ENCODE results near the gene OLFML2A.

Gene OLFML2A

DNA sequence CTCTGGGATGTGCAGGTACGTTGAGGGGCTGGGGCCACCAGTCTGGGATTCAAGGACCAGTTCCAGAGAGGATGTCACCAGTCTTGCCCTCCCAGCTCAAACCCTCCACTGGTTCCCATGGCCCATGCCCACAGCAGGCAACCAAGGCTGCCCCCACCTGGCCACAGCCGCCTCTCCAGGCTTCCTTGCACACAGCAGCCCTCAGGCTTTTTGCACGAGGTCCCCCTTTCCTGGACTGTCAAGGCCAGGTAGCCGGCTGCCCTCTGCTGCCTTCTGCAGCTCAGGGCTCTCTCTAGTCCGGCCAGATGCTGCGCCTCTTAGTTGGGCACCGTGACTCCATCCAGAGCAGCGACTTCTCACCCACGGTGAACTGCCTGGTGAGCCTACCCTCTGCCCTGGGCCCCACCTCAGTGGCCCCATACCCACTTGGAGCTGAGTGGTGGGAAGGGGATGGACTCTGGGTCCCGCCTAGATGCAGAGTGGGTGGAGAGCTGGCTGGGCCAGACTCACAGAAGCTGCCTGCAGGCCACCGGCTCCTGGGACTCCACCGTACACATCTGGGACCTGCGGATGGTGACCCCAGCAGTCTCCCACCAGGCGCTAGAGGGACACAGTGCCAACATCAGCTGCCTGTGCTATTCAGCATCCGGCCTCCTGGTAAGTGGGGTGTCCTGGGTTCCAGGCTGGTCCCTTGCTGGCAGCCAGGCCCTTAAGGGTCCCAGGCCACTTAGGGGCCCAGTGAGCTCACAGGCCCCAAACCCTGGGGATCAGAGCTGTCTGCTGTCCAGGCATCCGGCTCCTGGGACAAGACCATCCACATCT is 79.2 kb downstream of the OLFML2A start:
- DNase-seq, result no peak

DNA sequence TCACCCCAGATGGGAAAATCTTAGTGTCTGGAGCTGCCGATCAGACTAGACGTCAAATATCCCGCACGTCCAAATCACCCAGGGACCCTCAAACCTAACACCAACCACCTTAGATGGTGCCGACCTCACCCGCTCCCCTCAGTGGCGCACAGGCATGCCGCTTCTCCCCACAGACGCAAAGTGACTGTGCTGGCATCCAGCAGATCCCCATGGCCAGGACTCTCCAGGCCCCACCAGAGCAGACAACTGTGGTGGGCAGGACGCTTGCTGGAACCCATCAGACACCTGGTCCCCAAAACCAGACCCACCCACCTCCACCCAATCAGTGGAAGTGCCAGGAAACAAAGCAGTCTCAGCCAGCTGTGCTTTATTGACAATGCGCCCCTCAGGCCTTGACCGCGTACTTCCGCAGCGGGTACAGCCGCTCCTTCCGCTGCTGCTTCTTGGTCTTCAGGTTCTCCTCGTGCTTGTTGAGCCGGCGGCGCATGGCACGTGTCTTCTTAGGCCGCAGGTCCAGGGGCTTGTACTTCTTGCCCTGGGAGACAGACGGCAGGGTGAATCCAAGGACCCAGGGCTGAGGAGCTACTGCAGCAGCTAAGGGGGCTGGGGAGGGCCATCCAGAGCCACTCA is 80.7 kb downstream of the OLFML2A start:
- no peak for DNase-seq

DNA sequence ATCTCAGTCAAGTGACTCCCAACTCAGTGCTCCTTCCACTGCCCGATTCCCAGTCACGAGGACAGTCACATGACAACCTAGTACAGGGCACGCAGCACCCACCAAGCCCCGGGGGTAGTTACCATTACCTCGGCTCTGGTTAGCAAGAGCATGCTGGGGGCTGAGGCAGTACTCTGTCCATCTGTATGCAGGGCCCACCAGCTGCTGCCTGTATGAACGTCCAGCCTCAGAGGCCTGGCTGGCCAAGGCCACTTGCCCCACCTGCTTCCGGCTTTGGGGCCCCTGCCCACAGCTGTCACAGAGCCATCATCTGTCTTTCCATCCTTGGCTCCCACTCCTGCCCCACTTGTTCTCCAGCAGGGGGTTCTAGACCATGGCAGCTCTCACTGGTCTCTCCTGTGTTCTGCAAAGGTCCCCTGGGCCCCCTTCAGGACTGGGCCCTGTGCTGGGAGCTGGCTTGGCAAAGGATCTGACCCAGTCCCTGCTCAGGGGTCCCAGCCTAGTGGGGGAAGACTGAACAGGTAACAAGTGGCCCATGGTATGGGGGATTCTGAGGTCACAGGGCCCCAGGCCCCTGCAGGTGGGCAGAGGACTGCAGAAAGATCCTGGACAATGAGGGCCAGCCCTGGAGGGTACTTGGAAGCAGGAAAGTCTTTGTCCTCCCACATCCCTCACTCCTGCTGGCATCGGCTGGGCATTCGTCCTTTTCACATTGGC is 81.6 kb downstream of the OLFML2A start:
- no peak for DNase-seq

DNA sequence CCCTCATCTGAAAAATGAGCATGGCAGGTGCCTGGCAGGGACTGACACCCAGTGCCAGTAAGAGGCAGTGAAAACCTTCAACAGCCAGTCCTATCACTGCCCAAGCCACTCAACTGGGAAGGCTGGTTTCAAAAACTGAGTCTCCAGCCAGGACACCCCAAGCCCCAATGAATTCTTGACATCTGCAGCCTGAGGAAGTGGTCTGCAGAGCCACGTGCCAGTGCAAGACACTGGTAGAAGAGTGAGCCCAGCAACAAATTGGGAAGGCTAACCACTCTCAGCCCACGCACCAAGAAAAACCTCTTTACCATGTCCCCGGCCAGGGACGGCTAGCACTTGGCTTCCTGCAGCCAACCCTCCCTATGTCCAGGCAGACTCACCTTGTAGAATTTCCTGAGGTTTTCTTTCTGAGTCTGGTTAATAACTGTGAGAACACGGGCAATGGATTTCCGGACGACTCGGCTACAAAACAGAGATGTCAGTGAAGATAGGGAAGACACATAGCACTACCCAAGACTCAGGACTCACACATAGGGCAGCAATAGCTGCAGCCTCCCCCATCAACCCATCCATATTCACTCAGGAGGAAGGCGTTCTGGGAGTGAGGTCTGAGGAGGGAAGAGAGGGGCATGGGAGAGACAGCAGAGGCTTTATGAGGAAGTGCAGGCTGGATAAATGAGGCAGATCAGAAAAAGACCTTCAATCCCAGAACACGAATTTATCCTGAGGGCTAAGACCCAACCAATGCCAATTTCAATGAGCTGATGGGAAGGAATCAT is 83.1 kb downstream of the OLFML2A start:
- DNase-seq, result no peak

DNA sequence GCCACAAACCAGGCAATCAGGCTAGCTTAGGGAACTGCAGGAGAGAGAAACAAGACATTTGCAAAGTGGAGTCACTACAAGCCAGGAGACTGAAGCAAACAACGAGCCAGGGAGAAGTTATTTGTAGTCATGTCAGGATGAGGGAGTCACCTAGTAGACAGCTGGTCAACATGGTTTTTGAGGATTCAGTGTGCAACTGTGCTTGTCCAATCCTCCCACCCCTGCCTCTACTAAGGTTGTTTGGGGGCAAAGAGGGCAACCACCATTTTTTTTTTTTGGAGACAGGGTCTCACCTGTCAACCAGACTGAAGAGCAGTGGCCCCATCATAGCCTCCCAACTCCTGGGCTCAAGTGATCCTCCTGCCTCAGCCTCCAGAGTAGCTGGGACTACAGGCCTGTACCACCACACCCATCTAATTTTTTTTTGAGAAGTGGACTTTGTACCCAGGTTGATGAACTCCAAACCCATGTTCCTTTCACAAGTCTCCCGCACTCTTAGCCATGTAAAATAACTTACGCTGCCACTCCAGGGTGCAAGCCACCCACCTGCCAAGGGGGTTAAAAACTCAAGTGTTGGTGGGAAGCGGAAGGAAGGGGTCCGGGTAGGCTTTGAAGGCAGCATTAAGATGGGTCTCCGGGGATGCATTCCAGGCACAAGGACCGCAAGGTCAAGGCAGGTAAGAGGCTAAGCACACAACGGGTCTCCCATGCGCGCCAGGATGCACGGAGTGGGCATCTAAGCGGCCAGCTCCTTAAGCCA is 83.8 kb downstream of the OLFML2A start:
- no peak for DNase-seq

DNA sequence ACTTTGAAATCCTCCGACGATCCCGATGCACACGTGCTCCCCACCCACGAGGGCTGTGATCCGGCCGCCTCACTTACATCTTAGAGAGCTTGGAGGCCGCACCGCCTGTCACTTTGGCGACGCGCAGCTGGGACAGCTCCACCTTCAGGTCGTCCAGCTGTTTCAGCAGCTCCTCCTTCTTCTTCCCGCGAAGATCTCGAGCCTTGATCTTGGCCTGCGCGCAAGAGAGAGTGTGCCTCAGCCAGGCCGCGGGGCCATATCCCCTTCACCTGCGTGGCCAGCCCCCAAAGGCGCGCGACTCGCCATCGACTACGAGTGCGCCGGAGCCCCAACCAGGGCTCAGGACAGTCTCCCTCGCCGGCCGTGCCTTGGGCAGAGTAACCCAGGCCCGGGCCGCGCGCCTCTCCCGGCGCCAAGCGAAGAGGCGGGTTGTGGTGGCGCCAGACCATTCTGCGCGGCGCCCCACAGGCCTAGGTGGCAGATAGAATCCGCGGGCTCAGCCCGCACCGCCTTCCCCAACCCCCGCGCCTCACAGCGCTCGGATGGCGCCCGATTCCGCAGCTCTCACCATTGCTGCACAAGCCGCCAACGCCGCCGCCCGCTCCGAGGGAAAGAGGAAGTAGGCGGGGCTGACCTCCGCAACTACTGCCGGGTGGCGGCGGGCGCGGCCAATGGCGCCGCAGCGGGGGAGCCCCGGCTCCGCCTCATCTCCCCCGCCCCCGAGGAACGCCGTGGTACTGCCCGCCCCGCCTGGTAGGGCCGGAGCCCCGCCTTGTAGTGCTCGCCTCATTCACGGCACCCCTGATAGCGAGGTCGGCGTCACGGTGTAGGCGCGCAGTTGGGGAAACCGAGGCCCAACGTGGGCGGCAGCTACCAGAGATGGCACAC is 84.7 kb downstream of the OLFML2A start, which contains the start of the genes ARPC5L and RPL35:
Gene ARPC5L (plus strand): TSS at position 789 of the 888 bp plus-strand sequence. CDS start 7,161 bp downstream, outside the sequence.
Gene RPL35 (minus strand): TSS at position 616 of the 888 bp plus-strand sequence. CDS start 45 bp downstream, at position 571.
- DNase-seq, result peak; percentile 88 to 95 (median 92)

DNA sequence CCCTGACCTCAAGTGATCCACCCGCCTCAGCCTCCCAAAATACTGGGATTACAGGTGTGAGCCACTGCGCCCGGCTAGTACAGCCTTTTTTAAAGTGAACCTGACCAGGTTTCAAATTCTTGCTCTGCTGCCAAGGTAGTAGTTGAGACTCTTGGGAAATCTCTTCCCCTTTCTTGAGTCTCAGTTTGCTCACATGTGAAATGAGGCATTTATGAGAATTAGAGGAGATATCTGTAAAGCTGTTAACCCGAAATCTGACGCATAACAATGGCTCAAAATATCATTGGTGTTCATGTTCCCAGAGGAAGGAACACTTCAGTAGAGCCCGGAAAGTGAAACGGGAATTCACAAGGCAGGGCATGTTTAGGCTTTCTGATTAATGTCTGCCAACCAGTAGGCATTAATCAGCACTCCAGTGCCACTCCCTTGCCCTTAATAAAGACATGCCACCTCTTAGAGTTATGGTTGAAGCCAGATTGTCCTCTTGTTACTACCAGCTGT is 86.5 kb downstream of the OLFML2A start:
- no peak for DNase-seq
